Nephron (organoid): ENCODE results near the gene CDH12.
"Not testable (repeated sequence)": the region's sequence is repeated elsewhere in the genome, so short reads cannot be mapped to it uniquely, and the experiment has no call there.

ENCODE experiments used
- H3K27ac Mint-ChIP-seq, 3 experiments: 2 replicates each; pipeline ENCODE4 v1.8.0; 2020; ENCODE audit warnings: mixed read lengths in 3 of 3, mild to moderate bottlenecking in 2 of 3, moderate library complexity in 1 of 3
- H3K27me3 Mint-ChIP-seq: 2 replicates; pipeline ENCODE4 v1.8.0; 2021; ENCODE audit warnings: low read depth, mild to moderate bottlenecking, moderate library complexity, mixed read lengths
- H3K36me3 Mint-ChIP-seq: 2 replicates; pipeline ENCODE4 v1.8.0; 2020; ENCODE audit warnings: low read depth, mixed read lengths
- H3K4me1 Mint-ChIP-seq: 2 replicates; pipeline ENCODE4 v1.8.0; 2020; ENCODE audit warnings: mixed read lengths
- H3K4me3 Mint-ChIP-seq, 3 experiments: 2 replicates each; pipeline ENCODE4 v1.8.0; 2020; ENCODE audit warnings: mild to moderate bottlenecking in 3 of 3, mixed read lengths in 3 of 3, moderate library complexity in 2 of 3
- H3K9me3 Mint-ChIP-seq: 2 replicates; pipeline ENCODE4 v1.8.0; 2020; ENCODE audit warnings: mixed read lengths
- TF ChIP-seq, protein P1 (sequence below), 3 experiments: fragments of 200-600 bp; sonication (generic); IDR thresholded peaks; one replicate each; pipeline ENCODE4 v1.5.0; 2021; ENCODE audit warnings: antibody characterized with exemption in 3 of 3; ENCODE audit not compliant: unreplicated experiment in 3 of 3

CDH12 gene

DNA sequence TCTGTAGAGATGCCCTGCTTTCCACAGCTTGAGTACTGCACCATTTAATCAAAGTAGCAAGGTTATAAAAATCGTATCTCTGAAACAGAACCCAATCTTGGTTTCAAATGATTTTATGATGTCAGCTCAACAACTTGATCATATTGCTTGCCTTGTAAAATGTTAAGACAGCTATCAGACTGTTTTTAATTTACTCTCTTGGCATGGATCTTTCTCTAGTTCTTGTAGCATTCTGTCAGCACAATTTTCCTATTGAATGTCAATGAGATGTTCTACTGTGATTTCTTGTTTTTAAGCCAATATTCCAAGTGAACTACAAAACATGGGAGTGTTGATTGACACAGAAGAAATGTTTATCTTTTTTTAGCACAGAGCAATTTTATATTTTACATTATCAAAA, 313.4 kb downstream of the CDH12 start:
- H3K9me3 Mint-ChIP-seq, result peaks cover 4% of the 10 kb centered on the region
- no peaks in the 10 kb centered on the region for H3K36me3 Mint-ChIP-seq
- no peaks in the 10 kb centered on the region for H3K27me3 Mint-ChIP-seq
- no peak overlapping the region for H3K4me3 Mint-ChIP-seq
- no peaks in the 10 kb centered on the region for H3K4me1 Mint-ChIP-seq
- TF ChIP-seq, protein P1, sequence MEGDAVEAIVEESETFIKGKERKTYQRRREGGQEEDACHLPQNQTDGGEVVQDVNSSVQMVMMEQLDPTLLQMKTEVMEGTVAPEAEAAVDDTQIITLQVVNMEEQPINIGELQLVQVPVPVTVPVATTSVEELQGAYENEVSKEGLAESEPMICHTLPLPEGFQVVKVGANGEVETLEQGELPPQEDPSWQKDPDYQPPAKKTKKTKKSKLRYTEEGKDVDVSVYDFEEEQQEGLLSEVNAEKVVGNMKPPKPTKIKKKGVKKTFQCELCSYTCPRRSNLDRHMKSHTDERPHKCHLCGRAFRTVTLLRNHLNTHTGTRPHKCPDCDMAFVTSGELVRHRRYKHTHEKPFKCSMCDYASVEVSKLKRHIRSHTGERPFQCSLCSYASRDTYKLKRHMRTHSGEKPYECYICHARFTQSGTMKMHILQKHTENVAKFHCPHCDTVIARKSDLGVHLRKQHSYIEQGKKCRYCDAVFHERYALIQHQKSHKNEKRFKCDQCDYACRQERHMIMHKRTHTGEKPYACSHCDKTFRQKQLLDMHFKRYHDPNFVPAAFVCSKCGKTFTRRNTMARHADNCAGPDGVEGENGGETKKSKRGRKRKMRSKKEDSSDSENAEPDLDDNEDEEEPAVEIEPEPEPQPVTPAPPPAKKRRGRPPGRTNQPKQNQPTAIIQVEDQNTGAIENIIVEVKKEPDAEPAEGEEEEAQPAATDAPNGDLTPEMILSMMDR (IDR thresholded peaks at IDR 0.05; ENCODE audit: unreplicated experiment in 3 of 3), result no peak
- H3K27ac Mint-ChIP-seq, result no peak overlapping the region

GRCh38 chr5:22531986-22532385, 321.2 kb downstream of the CDH12 start:
- Mint-ChIP-seq H3K36me3 (no peaks in the 10 kb centered on the region), H3K27me3 (no peaks in the 10 kb centered on the region), H3K4me3 (no peak overlapping the region), H3K4me1 (no peaks in the 10 kb centered on the region), H3K27ac (no peak overlapping the region), H3K9me3 (no peaks in the 10 kb centered on the region)
- TF ChIP-seq, protein P1 (IDR thresholded peaks at IDR 0.05; ENCODE audit: unreplicated experiment in 3 of 3), result no peak

DNA sequence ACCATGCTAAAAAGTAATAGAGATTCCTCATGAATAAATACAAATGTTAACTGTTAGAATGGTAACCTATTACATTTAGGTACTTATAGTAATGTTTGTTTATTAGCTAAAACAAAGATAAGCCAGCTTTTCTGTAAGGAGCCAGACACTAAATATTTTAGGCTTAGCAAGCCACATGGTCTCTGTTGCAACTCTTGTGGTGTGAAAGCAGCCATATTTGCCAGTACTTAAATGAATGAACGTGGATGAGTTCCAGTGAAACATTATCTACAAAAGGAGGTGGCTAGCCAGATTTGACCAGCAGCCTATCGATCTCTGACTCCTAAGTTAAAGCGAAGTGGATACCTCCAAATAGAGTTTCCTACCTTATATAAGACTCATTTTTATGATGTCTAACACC, 331.6 kb downstream of the CDH12 start:
- H3K4me3 Mint-ChIP-seq, result no peak overlapping the region
- H3K4me1 Mint-ChIP-seq, result no peaks in the 10 kb centered on the region
- no peak overlapping the region for H3K27ac Mint-ChIP-seq
- TF ChIP-seq, protein P1 (IDR thresholded peaks at IDR 0.05; ENCODE audit: unreplicated experiment in 3 of 3), result no peak
- no peaks in the 10 kb centered on the region for H3K9me3 Mint-ChIP-seq
- no peaks in the 10 kb centered on the region for H3K36me3 Mint-ChIP-seq
- no peaks in the 10 kb centered on the region for H3K27me3 Mint-ChIP-seq

GRCh38 chr5:22516497-22516896, 336.6 kb downstream of the CDH12 start:
- not testable (repeated sequence) for H3K4me3 Mint-ChIP-seq, H3K36me3 Mint-ChIP-seq, H3K4me1 Mint-ChIP-seq, H3K9me3 Mint-ChIP-seq, H3K27me3 Mint-ChIP-seq, H3K27ac Mint-ChIP-seq

- Mint-ChIP-seq H3K4me3 (no peak overlapping the region), H3K9me3 (no peaks in the 10 kb centered on the region), H3K36me3 (no peaks in the 10 kb centered on the region), H3K27ac (no peak overlapping the region), H3K4me1 (no peaks in the 10 kb centered on the region), H3K27me3 (no peaks in the 10 kb centered on the region)
- TF ChIP-seq, protein P1 (IDR thresholded peaks at IDR 0.05; ENCODE audit: unreplicated experiment in 3 of 3), result no peak
Measured at GRCh38 chr5:22514231-22514630, 338.9 kb downstream of the CDH12 start.

DNA sequence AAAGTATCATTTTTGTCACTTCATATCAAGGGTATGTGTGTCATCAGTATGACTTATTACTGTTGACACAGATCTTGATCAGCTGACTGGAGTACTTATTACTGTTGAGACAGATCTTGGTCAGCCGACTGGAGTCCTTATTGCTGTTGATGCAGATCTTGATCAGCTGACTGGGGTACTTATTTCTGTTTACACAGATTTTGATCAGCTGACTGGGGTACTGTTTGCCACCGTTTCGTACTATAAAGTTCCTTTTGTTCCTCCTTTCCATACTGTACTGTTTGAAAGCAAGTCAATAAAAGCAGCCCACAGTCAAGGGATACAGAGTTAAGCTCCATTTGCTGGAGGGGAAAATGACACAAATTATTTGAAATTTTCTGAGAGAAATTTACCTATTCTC, 347.3 kb downstream of the CDH12 start:
- TF ChIP-seq, protein P1 (IDR thresholded peaks at IDR 0.05; ENCODE audit: unreplicated experiment in 3 of 3), result no peak
- H3K4me3 Mint-ChIP-seq, result no peak overlapping the region
- peaks cover 1% of the 10 kb centered on the region for H3K4me1 Mint-ChIP-seq
- H3K27me3 Mint-ChIP-seq, result no peaks in the 10 kb centered on the region
- peaks cover 7% of the 10 kb centered on the region for H3K9me3 Mint-ChIP-seq
- H3K36me3 Mint-ChIP-seq, result no peaks in the 10 kb centered on the region
- H3K27ac Mint-ChIP-seq, result no peak overlapping the region
